ENCODE results near the gene LUZP2.

- TF ChIP-seq SUZ12 (IDR thresholded peaks at IDR 0.05; ENCODE audit: extremely low read depth, insufficient read depth, insufficient read length) (no peak), ZNF274 (IDR thresholded peaks at IDR 0.05; ENCODE audit: low read depth, low read length) (no peak), YY1 (IDR thresholded peaks at IDR 0.05; ENCODE audit: insufficient read depth, insufficient read length) (no peak)
Measured at GRCh38 chr11:24502425-24502824, 5.6 kb downstream of the LUZP2 start.
